ENCODE results near the gene C6orf52.

DNA sequence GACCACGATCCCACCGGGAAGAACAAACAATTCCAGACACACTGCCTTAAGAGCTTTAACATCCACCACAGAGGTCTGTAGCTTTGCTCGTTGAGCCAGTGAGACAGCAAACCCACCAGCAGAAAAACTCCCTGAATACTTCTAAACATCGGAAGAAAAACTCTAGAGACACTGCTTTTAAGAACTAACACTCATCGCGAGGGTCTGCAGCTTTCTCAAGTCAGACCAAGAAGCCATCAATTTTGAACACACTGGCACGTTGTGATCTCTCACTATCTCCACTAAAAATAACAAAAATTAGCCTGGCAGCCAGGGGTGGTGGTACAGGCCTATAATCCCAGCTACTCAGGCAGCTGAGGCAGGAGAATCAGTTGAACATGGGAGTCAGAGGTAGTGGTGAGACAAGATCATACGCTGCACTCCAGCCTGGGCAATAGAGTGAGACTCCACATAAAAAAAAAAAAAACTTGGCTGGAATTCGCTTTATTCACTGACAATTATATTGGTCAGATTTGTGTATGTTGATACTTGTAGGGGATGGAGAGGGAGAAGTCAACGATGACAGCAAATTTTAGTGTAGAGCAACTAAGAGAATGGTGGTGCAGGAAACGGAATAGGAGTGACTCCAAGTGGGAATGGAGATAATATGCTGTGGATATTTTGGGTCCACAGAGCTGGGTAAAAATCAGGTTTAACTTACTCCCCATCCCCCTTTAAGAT lies 27.6 kb upstream of the C6orf52 start:
- TF ChIP-seq CTCF (IDR thresholded peaks at IDR 0.05) (no peak), EZH2 (IDR thresholded peaks at IDR 0.05) (no peak)

Data from neural progenitor cell (in vitro differentiated cells).